ENCODE results near the gene LRP4. TPM values are rescaled to one million over a fixed set of nuclear protein-coding genes. Genes with fewer than 3 reads are reported as not detected.

LRP4 gene
- total RNA-seq, 1 donor: 2.2 TPM

- Histone ChIP-seq H4K20me1 (ENCODE audit: insufficient read depth, low read length) (peaks cover 6% of the 10 kb centered on the region), H3K9me3 (ENCODE audit: low read depth, low read length) (no peaks in the 10 kb centered on the region), H3K36me3 (ENCODE audit: insufficient read depth, low read length) (no peaks in the 10 kb centered on the region), H3K4me1 (ENCODE audit: insufficient read depth, low read length) (peaks cover 20% of the 10 kb centered on the region), H3K79me2 (ENCODE audit: insufficient read depth, low read length) (no peaks in the 10 kb centered on the region), H3K4me3 (ENCODE audit: insufficient read depth, low read length) (no peak overlapping the region), H3K27ac (ENCODE audit: low read depth, low read length) (no peak overlapping the region), H2AFZ (ENCODE audit: low read length) (no peak overlapping the region), H3K27me3 (ENCODE audit: insufficient read depth, low read length) (no peaks in the 10 kb centered on the region), H3K4me2 (ENCODE audit: insufficient read depth, low read length) (no peak overlapping the region)
- no peak for TF ChIP-seq CTCF (IDR thresholded peaks at IDR 0.05; ENCODE audit: extremely low read depth, low read depth, low read length)
- DNase-seq (ENCODE audit: insufficient read length, low spot score, missing footprints): no peak
These were observed 33.5 kb upstream of the LRP4 start for GRCh38 chr11:46951864-46952263.

GRCh38 chr11:46949297-46949696, 30.9 kb upstream of the LRP4 start:
- Histone ChIP-seq H3K9me3 (ENCODE audit: low read depth, low read length) (no peaks in the 10 kb centered on the region), H3K79me2 (ENCODE audit: insufficient read depth, low read length) (peaks cover 2% of the 10 kb centered on the region)
- no peak for TF ChIP-seq CTCF (IDR thresholded peaks at IDR 0.05; ENCODE audit: extremely low read depth, low read depth, low read length)

GRCh38 chr11:46948378-46949131, 30.2 kb upstream of the LRP4 start:
- H2AFZ ChIP-seq (ENCODE audit: low read length): no peak overlapping the region
- peaks cover 24% of the 10 kb centered on the region for H3K4me1 ChIP-seq (ENCODE audit: insufficient read depth, low read length)
- H3K36me3 ChIP-seq (ENCODE audit: insufficient read depth, low read length): no peaks in the 10 kb centered on the region
- DNase-seq (ENCODE audit: insufficient read length, low spot score, missing footprints): peak; percentile 89
- no peak for TF ChIP-seq CTCF (IDR thresholded peaks at IDR 0.05; ENCODE audit: extremely low read depth, low read depth, low read length)
- H3K4me2 ChIP-seq (ENCODE audit: insufficient read depth, low read length): no peak overlapping the region
- peaks cover 2% of the 10 kb centered on the region for H3K79me2 ChIP-seq (ENCODE audit: insufficient read depth, low read length)
- H4K20me1 ChIP-seq (ENCODE audit: insufficient read depth, low read length): peaks cover 9% of the 10 kb centered on the region
- H3K27me3 ChIP-seq (ENCODE audit: insufficient read depth, low read length): no peaks in the 10 kb centered on the region
- no peak overlapping the region for H3K4me3 ChIP-seq (ENCODE audit: insufficient read depth, low read length)
- H3K27ac ChIP-seq (ENCODE audit: low read depth, low read length): peak overlapping the region; percentile 40
- H3K9me3 ChIP-seq (ENCODE audit: low read depth, low read length): no peaks in the 10 kb centered on the region

More at GRCh38 chr11:46949297-46949696, 30.9 kb upstream of the LRP4 start:
- Histone ChIP-seq H3K4me1 (ENCODE audit: insufficient read depth, low read length) (peaks cover 24% of the 10 kb centered on the region), H3K4me3 (ENCODE audit: insufficient read depth, low read length) (no peak overlapping the region), H3K36me3 (ENCODE audit: insufficient read depth, low read length) (no peaks in the 10 kb centered on the region), H3K27me3 (ENCODE audit: insufficient read depth, low read length) (no peaks in the 10 kb centered on the region), H4K20me1 (ENCODE audit: insufficient read depth, low read length) (peaks cover 9% of the 10 kb centered on the region), H2AFZ (ENCODE audit: low read length) (no peak overlapping the region), H3K4me2 (ENCODE audit: insufficient read depth, low read length) (no peak overlapping the region), H3K27ac (ENCODE audit: low read depth, low read length) (no peak overlapping the region)
- DNase-seq (ENCODE audit: insufficient read length, low spot score, missing footprints): no peak

GRCh38 chr11:46947399-46948077, 29.2 kb upstream of the LRP4 start:
- Histone ChIP-seq H4K20me1 (ENCODE audit: insufficient read depth, low read length) (peaks cover 9% of the 10 kb centered on the region), H3K4me2 (ENCODE audit: insufficient read depth, low read length) (no peak overlapping the region), H3K4me3 (ENCODE audit: insufficient read depth, low read length) (no peak overlapping the region), H3K27me3 (ENCODE audit: insufficient read depth, low read length) (no peaks in the 10 kb centered on the region), H3K79me2 (ENCODE audit: insufficient read depth, low read length) (peaks cover 2% of the 10 kb centered on the region), H2AFZ (ENCODE audit: low read length) (no peak overlapping the region), H3K27ac (ENCODE audit: low read depth, low read length) (peak overlapping the region; percentile 40), H3K4me1 (ENCODE audit: insufficient read depth, low read length) (peaks cover 24% of the 10 kb centered on the region), H3K9me3 (ENCODE audit: low read depth, low read length) (no peaks in the 10 kb centered on the region), H3K36me3 (ENCODE audit: insufficient read depth, low read length) (no peaks in the 10 kb centered on the region)
- no peak for TF ChIP-seq CTCF (IDR thresholded peaks at IDR 0.05; ENCODE audit: extremely low read depth, low read depth, low read length)
- no peak for DNase-seq (ENCODE audit: insufficient read length, low spot score, missing footprints)
